Thymus (tissue), 11 donors: ENCODE data around the gene PDSS2. TPM values are rescaled to one million over a fixed set of nuclear protein-coding genes. Genes with fewer than 3 reads are reported as not detected.
"Not testable (repeated sequence)": the region's sequence is repeated elsewhere in the genome, so short reads cannot be mapped to it uniquely, and the experiment has no call there.

ENCODE experiments used
- DNase-seq, 9 donors: peaks; one replicate each; pipeline ENCODE4 v3.0.0-alpha.2; 2013; ENCODE audit warnings: low spot score in 9 of 9, low read depth in 6 of 9, missing footprints in 1 of 9
- H3K27ac ChIP-seq, 2 donors: one replicate each; pipeline ENCODE4 v1.5.1; 2013; ENCODE audit warnings: control low read depth in 1 of 2, low read depth in 1 of 2, low read length in 1 of 2, mild to moderate bottlenecking in 1 of 2, moderate library complexity in 1 of 2
- H3K27me3 ChIP-seq, 2 donors: one replicate each; pipeline ENCODE4 v1.5.1; 2013; ENCODE audit warnings: low read length in 1 of 2; ENCODE audit not compliant: control insufficient read depth in 2 of 2, insufficient read depth in 1 of 2
- H3K36me3 ChIP-seq, 2 donors: one replicate each; pipeline ENCODE4 v1.5.1; 2013; ENCODE audit warnings: low read length in 1 of 2, mild to moderate bottlenecking in 1 of 2, moderate library complexity in 1 of 2; ENCODE audit not compliant: control insufficient read depth in 2 of 2, insufficient read depth in 2 of 2
- H3K4me1 ChIP-seq, 2 donors: one replicate each; pipeline ENCODE4 v1.5.1; 2013; ENCODE audit warnings: low read length in 2 of 2; ENCODE audit not compliant: control insufficient read depth in 2 of 2, insufficient read depth in 2 of 2
- H3K4me3 ChIP-seq, 2 donors: one replicate each; pipeline ENCODE4 v1.5.1; 2013; ENCODE audit warnings: low read length in 2 of 2, control low read depth in 1 of 2, mild to moderate bottlenecking in 1 of 2
- H3K9me3 ChIP-seq, 2 donors: one replicate each; pipeline ENCODE4 v1.5.1; 2013; ENCODE audit warnings: low read length in 1 of 2, mild to moderate bottlenecking in 1 of 2; ENCODE audit not compliant: control insufficient read depth in 2 of 2, insufficient read depth in 1 of 2
- WGBS: extraction: QIAGEN DNeasy Blood & Tissue Kit; methylation state at CpG from one replicate; pipeline ENCODE4 v1.1.7; 2013; 5-methylcytosine and 5-hydroxymethylcytosine counted together
- polyA plus RNA-seq: library from polyadenylated mRNA; stranded (reverse); fragments of 200-250 nt; gene quantifications from one replicate; pipeline ENCODE4 v1.2.3, GENCODE V29; 2013
- total RNA-seq: library from RNA; stranded (reverse); fragments of 120-200 nt; gene quantifications from one replicate; pipeline ENCODE4 v1.2.4, GENCODE V29; 2013
- donor health status: healthy.

The PDSS2 gene
- total and polyA plus RNA-seq, 2 donors = 5.2 to 9.8 TPM

DNA sequence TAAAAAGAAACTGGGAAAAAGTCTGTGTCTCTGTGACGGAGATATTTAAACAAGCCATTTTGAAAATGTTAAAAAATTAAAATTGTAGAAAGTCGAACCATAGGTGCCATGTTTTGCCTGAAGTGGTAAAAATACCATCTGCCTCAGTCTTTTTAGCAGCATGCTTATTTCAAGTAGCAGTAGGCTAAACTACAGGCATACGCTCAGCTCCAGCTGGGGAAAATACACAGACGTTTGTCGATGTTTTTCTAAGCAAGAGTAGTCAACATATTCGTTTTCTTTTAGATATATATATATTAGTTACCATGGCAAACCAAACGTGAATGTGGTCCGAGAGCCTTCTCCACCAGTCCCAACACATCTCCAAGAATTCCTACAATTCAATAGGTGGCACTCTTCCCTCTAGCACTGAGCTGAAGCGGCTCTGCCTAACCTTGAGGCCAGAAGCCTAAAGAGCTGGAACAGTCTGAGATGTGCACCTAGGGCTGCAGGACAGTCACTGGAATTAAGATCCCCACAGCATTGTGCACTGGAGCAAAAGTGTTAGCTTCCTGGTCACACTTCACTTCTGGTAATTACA, 273.9 kb downstream of the PDSS2 start:
- Histone ChIP-seq H3K27me3 (no peaks in the 10 kb centered on the region), H3K36me3 (peaks cover 0 to 3% of the 10 kb centered on the region in 2 donors), H3K9me3 (no peaks in the 10 kb centered on the region), H3K4me1 (no peaks in the 10 kb centered on the region), H3K27ac (no peak overlapping the region), H3K4me3 (no peak overlapping the region)
- whole genome bisulfite sequencing = 92% methylated on average over 9 of the region's 9 CpGs
- DNase-seq = no peak

GRCh38 chr6:107184435-107184834, 274.9 kb downstream of the PDSS2 start:
- 100% methylated on average over 1 of the region's 1 CpG for WGBS
- no peaks in the 10 kb centered on the region for H3K4me1 ChIP-seq
- no peak overlapping the region for H3K4me3 ChIP-seq
- no peak for DNase-seq
- H3K27ac ChIP-seq = no peak overlapping the region
- peaks cover 0 to 3% of the 10 kb centered on the region in 2 donors for H3K36me3 ChIP-seq
- H3K9me3 ChIP-seq = no peaks in the 10 kb centered on the region
- H3K27me3 ChIP-seq = no peaks in the 10 kb centered on the region

DNA sequence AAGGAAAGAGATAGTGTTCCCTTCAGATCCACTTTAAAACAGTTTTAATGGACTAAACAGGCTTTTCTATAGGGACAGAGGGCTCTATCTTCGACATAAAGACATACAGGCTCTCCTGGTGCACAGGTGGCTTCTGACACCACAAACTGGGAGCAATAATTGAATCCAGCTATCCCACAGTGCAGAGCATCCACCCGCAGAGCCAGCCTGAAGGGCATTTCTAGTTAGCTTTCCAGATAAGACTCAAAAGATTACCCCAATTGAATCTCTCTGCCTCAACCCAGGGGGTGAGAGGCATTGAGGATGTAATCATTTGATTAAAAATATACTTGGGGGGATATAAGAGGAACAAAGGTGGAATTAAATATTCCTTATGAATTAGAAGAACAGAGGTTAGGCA, 279.3 kb downstream of the PDSS2 start:
- Histone ChIP-seq H3K9me3 (no peaks in the 10 kb centered on the region), H3K27ac (no peak overlapping the region), H3K36me3 (no peaks in the 10 kb centered on the region), H3K4me1 (no peaks in the 10 kb centered on the region), H3K4me3 (no peak overlapping the region), H3K27me3 (no peaks in the 10 kb centered on the region)
- over 99% methylated on average over 2 of the region's 2 CpGs for WGBS
- no peak for DNase-seq

GRCh38 chr6:107179004-107179403, 280.4 kb downstream of the PDSS2 start:
- 99% methylated on average over 5 of the region's 5 CpGs for WGBS
- DNase-seq = peak in 2 of 9 donors; percentile 3 to 22
- no peaks in the 10 kb centered on the region for H3K36me3 ChIP-seq
- H3K9me3 ChIP-seq = no peaks in the 10 kb centered on the region
- no peaks in the 10 kb centered on the region for H3K27me3 ChIP-seq
- H3K4me1 ChIP-seq = no peaks in the 10 kb centered on the region
- H3K4me3 ChIP-seq = no peak overlapping the region
- no peak overlapping the region for H3K27ac ChIP-seq

- Histone ChIP-seq H3K36me3 (no peaks in the 10 kb centered on the region), H3K9me3 (peaks cover 0 to 8% of the 10 kb centered on the region in 2 donors), H3K27me3 (no peaks in the 10 kb centered on the region), H3K4me3 (no peak overlapping the region), H3K27ac (no peak overlapping the region), H3K4me1 (no peaks in the 10 kb centered on the region)
- no peak for DNase-seq
- WGBS = 98% methylated on average over 3 of the region's 3 CpGs
Observed at GRCh38 chr6:107173779-107174178, 285.6 kb downstream of the PDSS2 start.

GRCh38 chr6:107171513-107171912, 287.9 kb downstream of the PDSS2 start:
- 92% methylated on average over 5 of the region's 5 CpGs for WGBS
- no peak overlapping the region for H3K27ac ChIP-seq
- H3K9me3 ChIP-seq = peaks cover 0 to 8% of the 10 kb centered on the region in 2 donors
- no peak for DNase-seq
- H3K4me3 ChIP-seq = no peak overlapping the region
- H3K36me3 ChIP-seq = no peaks in the 10 kb centered on the region
- H3K27me3 ChIP-seq = no peaks in the 10 kb centered on the region
- no peaks in the 10 kb centered on the region for H3K4me1 ChIP-seq

GRCh38 chr6:107164299-107164698, 295.1 kb downstream of the PDSS2 start:
- H3K9me3 ChIP-seq, H3K27me3 ChIP-seq, H3K36me3 ChIP-seq, H3K27ac ChIP-seq, H3K4me3 ChIP-seq, DNase-seq, H3K4me1 ChIP-seq: not testable (repeated sequence)
- WGBS = 94% methylated on average over 4 of the region's 5 CpGs

- no peaks in the 10 kb centered on the region for H3K9me3 ChIP-seq
- H3K27me3 ChIP-seq = no peaks in the 10 kb centered on the region
- H3K27ac ChIP-seq = no peak overlapping the region
- H3K4me1 ChIP-seq = no peaks in the 10 kb centered on the region
- DNase-seq = no peak
- WGBS = over 99% methylated on average over 3 of the region's 3 CpGs
- no peak overlapping the region for H3K4me3 ChIP-seq
- H3K36me3 ChIP-seq = no peaks in the 10 kb centered on the region
Observed at GRCh38 chr6:107161521-107161920, 297.8 kb downstream of the PDSS2 start.

GRCh38 chr6:107156617-107157016, 302.7 kb downstream of the PDSS2 start:
- no peaks in the 10 kb centered on the region for H3K9me3 ChIP-seq
- H3K4me1 ChIP-seq = no peaks in the 10 kb centered on the region
- DNase-seq = no peak
- H3K36me3 ChIP-seq = no peaks in the 10 kb centered on the region
- H3K4me3 ChIP-seq = no peak overlapping the region
- 100% methylated on average over 2 of the region's 2 CpGs for WGBS
- no peak overlapping the region for H3K27ac ChIP-seq
- H3K27me3 ChIP-seq = no peaks in the 10 kb centered on the region

DNA sequence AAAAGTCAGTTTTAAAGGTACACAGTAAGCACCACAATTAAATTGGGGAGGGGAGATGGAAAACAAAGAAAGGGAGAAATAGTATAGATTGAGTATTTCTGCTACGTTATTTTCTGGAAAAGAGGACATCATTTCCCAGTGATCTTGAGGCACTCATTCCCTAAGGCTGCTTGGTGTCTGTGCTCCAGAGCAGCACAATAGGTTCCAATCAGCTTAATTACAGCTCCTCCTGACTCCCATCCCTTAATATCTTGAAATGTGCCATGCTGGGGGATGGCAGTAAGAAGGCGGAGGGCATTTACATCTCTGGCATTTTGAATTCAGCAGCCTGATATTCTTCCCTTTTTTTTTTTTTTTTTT, 304.6 kb downstream of the PDSS2 start:
- H3K4me1 ChIP-seq = no peaks in the 10 kb centered on the region
- H3K27me3 ChIP-seq = no peaks in the 10 kb centered on the region
- no peak overlapping the region for H3K4me3 ChIP-seq
- DNase-seq = no peak
- no peak overlapping the region for H3K27ac ChIP-seq
- 100% methylated on average over 2 of the region's 2 CpGs for WGBS
- no peaks in the 10 kb centered on the region for H3K36me3 ChIP-seq
- no peaks in the 10 kb centered on the region for H3K9me3 ChIP-seq
